VCaP (cell line): Measurements from ENCODE around the gene SEMA5B.

Experiments used
- H3K27ac ChIP-seq: fragments of 450-650 bp; 2 replicates; pipeline ENCODE4 v1.5.1; 2017
- TF ChIP-seq, protein P1 (sequence below): fragments of 450-650 bp; conservative IDR thresholded peaks from 2 replicates; pipeline ENCODE4 v1.5.1; 2017; ENCODE audit warnings: mild to moderate bottlenecking, moderate library complexity

Gene SEMA5B

DNA sequence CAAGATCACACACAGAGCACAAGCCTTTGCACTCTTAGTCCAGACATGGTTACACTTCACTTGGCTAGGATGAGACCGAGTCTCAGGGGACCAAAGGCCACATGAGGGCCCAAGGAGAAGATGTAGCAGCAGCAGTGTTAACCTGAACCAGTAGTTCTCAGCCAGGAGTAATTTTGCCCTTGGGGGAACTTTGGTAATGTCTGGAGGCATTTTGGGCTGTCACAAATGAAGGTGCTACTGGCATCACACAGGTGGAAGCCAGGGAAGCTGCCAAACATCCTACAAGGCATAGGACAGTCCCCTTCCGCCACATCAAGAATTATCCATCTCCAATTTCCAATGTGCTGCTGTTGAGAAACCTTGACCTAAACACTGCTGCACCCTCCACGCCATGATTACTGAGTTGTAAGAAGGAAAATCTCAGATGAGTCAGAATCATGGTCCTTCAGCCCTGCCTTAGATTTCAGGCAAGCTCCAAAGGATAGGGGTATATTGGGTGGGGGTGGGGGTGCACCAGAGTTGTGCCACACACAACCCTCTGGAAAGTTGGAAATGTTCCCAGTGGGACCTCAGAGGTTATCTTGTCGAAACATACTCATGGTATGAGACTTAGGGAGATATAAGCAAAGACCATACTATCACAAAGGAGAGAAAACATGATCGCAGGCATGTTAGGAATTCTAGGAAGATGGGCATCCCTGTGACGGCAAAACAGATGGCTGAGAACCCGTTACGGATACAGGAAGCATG, 36.2 kb downstream of the SEMA5B start:
- TF ChIP-seq, protein P1, sequence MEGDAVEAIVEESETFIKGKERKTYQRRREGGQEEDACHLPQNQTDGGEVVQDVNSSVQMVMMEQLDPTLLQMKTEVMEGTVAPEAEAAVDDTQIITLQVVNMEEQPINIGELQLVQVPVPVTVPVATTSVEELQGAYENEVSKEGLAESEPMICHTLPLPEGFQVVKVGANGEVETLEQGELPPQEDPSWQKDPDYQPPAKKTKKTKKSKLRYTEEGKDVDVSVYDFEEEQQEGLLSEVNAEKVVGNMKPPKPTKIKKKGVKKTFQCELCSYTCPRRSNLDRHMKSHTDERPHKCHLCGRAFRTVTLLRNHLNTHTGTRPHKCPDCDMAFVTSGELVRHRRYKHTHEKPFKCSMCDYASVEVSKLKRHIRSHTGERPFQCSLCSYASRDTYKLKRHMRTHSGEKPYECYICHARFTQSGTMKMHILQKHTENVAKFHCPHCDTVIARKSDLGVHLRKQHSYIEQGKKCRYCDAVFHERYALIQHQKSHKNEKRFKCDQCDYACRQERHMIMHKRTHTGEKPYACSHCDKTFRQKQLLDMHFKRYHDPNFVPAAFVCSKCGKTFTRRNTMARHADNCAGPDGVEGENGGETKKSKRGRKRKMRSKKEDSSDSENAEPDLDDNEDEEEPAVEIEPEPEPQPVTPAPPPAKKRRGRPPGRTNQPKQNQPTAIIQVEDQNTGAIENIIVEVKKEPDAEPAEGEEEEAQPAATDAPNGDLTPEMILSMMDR = no peak
- H3K27ac ChIP-seq = no peak overlapping the region

DNA sequence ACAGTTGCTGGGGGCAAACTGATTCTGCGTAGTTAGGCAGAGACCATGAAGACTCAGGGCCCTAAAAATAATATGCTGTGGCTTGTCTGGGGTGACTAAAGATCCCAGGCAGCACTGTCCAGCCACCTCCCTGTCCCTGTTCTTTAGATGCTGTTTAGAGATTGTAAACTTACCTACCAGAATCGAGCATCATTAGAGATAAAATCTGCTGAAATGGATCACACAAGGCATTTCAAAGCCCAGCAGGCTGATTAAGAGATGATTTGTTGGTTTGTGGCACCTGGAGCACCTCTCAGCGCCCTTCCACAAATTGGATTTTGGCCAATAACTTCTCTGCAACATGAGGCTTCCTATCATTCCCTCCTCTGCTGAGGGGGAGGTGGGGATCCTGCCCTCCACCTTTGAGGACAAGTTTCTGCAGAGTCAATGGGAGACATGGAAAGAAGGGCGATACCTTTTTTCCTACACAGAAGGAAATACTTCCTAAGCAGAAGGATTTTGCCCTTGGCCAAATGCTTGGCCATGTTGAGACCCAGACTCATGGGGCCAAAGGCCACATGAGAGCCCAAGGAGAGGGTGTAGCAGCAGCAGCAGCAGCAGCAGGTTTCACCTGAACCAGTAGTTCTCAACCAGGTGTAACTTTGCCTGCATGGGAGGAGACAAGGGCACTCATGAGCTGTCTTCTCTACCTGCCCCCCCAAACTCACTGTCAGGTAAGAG, 37.5 kb downstream of the SEMA5B start:
- TF ChIP-seq, protein P1 = no peak
- no peak overlapping the region for H3K27ac ChIP-seq

DNA sequence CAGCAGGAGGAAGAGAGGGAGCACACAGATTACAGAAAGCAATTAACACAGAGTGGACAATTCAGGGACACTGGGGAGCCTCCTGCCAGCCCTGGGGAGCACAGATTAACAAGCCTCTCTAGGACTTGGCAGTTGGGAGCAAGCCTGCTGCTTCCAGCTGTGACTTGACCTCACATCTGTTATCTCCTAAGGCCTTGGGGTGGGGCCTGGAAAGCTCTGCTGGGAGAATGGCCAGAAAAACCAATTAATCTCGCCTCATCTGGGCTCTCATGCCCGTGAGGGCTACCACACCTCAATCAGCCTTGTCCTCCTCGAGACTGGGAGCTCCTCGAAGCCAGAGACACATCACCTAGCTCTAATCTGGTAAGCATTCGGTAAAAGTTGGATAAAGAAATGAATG, 39.1 kb downstream of the SEMA5B start:
- H3K27ac ChIP-seq = no peak overlapping the region
- TF ChIP-seq, protein P1 = no peak

DNA sequence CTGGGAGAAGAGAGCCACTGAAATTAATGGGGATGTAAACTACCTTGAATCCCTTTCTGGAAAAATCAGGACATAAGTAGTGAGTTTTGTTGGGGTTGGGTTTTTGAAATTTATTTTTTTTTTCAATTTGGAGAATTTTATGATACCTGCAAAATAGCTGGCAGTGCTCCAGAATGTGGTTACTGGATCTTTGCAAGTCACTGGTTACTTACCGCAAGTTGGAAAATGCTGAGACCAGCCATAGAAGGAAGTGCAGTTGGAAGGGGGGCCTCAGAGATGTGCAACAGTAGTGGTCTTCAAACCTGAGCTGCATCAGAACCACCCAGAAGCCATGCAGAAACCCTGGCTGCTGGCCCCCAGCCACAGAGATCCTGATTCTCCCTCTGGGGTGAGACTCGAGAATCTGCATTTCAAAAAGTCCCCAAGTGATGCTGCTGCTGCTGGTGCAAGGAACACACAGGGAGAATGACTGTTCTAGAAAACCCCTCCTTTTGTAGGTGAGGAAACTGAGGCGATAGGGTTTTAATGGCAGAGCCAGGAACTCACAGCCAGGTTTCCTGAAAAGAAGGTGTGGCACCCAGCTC, 39.7 kb downstream of the SEMA5B start:
- H3K27ac ChIP-seq = no peak overlapping the region
- TF ChIP-seq, protein P1 = no peak

DNA sequence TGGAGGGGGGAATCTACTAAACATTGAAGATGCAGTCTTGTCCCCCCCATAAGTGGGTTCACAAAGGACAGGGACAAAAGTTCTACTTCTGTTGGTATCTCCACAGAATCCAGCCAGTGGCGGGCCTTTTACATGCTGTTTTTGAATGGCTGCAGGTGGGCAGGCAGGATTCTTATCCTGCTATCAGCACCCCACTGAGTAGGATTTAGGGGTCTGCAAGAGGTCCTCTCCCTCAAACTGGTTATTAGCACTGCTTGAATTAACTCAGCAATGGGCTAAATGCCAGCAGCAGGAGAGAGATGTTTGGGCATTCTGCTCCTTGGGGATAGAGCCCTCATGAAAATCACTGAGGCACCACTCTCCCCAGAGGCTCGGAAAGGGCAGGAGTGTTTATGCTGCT, 40.3 kb downstream of the SEMA5B start:
- TF ChIP-seq, protein P1 = no peak
- H3K27ac ChIP-seq = no peak overlapping the region

DNA sequence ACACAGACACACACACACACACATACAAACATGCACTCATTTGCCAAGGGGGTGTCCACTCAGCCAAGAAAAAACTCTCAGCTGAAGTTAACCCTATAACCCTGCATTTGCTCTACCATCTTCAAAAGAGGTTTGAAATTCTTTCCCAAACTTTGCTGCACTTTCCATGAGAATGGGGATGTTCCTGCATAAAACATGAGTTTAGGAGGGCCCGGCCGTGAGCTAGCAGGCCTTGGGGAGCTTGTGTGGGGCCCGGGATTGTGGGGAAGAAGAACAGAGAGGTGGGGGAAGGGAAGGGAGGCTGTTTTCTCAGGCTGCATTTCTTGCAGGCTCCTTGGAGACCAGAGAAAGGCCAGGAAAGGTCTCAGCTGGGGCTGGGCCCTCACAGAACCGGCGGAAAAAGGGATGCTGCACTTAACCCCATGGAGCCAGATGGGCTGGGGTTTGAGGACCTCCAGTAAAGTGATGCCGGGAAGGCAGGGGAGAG, 40.8 kb downstream of the SEMA5B start:
- TF ChIP-seq, protein P1 = no peak
- H3K27ac ChIP-seq = no peak overlapping the region

DNA sequence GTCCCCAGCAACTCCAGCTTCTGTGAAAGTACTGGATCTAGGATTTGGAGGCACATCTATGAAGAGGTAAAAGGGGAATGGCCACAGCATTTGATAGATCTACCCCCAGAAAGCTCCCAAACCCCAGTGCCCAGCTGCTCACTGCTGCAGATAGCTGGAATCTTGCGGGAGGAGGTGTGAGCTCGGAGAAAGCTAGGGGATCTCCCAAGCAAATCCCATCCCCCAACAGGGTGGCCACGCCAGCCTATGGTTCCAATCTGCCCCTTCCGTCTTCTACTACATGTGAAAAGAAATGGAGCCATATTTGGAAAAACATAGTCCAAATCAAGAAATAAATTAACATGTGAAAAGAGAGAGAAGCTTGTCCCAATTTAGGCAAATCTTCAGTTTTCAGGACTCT, 42.0 kb downstream of the SEMA5B start:
- TF ChIP-seq, protein P1 = no peak
- no peak overlapping the region for H3K27ac ChIP-seq
